CD14-positive monocyte (primary cell): ENCODE results near the gene HPCA. TPM values are rescaled to one million over a fixed set of nuclear protein-coding genes. Genes with fewer than 3 reads are reported as not detected.

Experiments
- DNase-seq, 3 donors: peaks; one replicate each; pipeline ENCODE4 v3.0.0-alpha.2; 2011 to 2022
- H2AFZ ChIP-seq: 2 replicates; pipeline ENCODE4 v1.6.0; 2012; ENCODE audit warnings: mild to moderate bottlenecking, low read depth, low read length, inconsistent platforms; ENCODE audit not compliant: insufficient read depth, poor library complexity, severe bottlenecking
- H3K27ac ChIP-seq, 2 donors: 1 replicate in 1 of 2; 2 replicates in 1 of 2; pipeline ENCODE4 v1.5.1; 2012 to 2013; ENCODE audit warnings: low read length in 2 of 2, control low read depth in 1 of 2, inconsistent platforms in 1 of 2, low read depth in 1 of 2, mild to moderate bottlenecking in 1 of 2
- H3K27me3 ChIP-seq, 2 donors: one replicate each; pipeline versions ENCODE4 v1.6.0 to v1.6.1; 2011 to 2013; ENCODE audit warnings: low read length in 2 of 2; ENCODE audit not compliant: control insufficient read depth in 2 of 2, insufficient read depth in 2 of 2
- H3K36me3 ChIP-seq, 2 donors: replicated peaks in 1 of 2; 1 replicate in 1 of 2; 2 replicates in 1 of 2; pipeline versions ENCODE4 v1.5.1 to v1.6.1; 2012 to 2013; ENCODE audit warnings: low read length in 2 of 2, control low read depth in 1 of 2, inconsistent platforms in 1 of 2, mild to moderate bottlenecking in 1 of 2; ENCODE audit not compliant: insufficient read depth in 2 of 2, control insufficient read depth in 1 of 2
- H3K4me1 ChIP-seq, 2 donors: 1 replicate in 1 of 2; 2 replicates in 1 of 2; pipeline versions ENCODE4 v1.5.1 to v1.6.1; 2012 to 2013; ENCODE audit warnings: low read length in 2 of 2, control low read depth in 1 of 2, inconsistent platforms in 1 of 2, mild to moderate bottlenecking in 1 of 2, moderate library complexity in 1 of 2; ENCODE audit not compliant: insufficient read depth in 2 of 2, control insufficient read depth in 1 of 2
- H3K4me2 ChIP-seq: replicated peaks from 2 replicates; pipeline ENCODE3; 2012; ENCODE audit warnings: low read length, moderate library complexity, mild to moderate bottlenecking; ENCODE audit not compliant: poor library complexity, severe bottlenecking; ENCODE audit errors: extremely low read depth
- H3K4me3 ChIP-seq, 3 experiments: fragments of 200-600 bp in 1 of 3; sonication (generic) in 1 of 3; replicated peaks in 1 of 3; 1 replicate in 2 of 3; 2 replicates in 1 of 3; pipeline ENCODE4 v1.5.1; 2011 to 2013; ENCODE audit warnings: low read length in 3 of 3, mild to moderate bottlenecking in 3 of 3, control low read depth in 2 of 3, low read depth in 2 of 3, inconsistent platforms in 1 of 3, moderate library complexity in 1 of 3
- H3K79me2 ChIP-seq: 2 replicates; pipeline ENCODE4 v1.6.0; 2012; ENCODE audit warnings: mild to moderate bottlenecking, control low read depth, inconsistent platforms, low read length, moderate library complexity; ENCODE audit not compliant: insufficient read depth
- H3K9ac ChIP-seq: 2 replicates; pipeline ENCODE4 v1.6.0; 2017; ENCODE audit warnings: low read length, mild to moderate bottlenecking; ENCODE audit not compliant: insufficient read depth, poor library complexity, severe bottlenecking
- H3K9me3 ChIP-seq, 2 donors: replicated peaks in 1 of 2; 1 replicate in 1 of 2; 2 replicates in 1 of 2; pipeline versions ENCODE4 v1.5.1 to v1.6.1; 2012 to 2013; ENCODE audit warnings: low read length in 2 of 2, control low read depth in 1 of 2; ENCODE audit not compliant: control insufficient read depth in 1 of 2, insufficient read depth in 1 of 2
- H4K20me1 ChIP-seq: 2 replicates; pipeline ENCODE4 v1.6.0; 2012; ENCODE audit warnings: mild to moderate bottlenecking, low read length, control low read depth, moderate library complexity; ENCODE audit not compliant: insufficient read depth
- H3K27ac Mint-ChIP-seq, 7 donors: one replicate each; pipeline ENCODE4 v1.8.0; 2020; ENCODE audit warnings: mild to moderate bottlenecking in 7 of 7, mixed read lengths in 7 of 7, moderate library complexity in 6 of 7, inconsistent platforms in 2 of 7
- H3K27me3 Mint-ChIP-seq, 3 donors: one replicate each; pipeline ENCODE4 v1.8.0; 2021 to 2022; ENCODE audit warnings: low read depth in 3 of 3, mild to moderate bottlenecking in 3 of 3, mixed read lengths in 3 of 3, moderate library complexity in 3 of 3, inconsistent platforms in 1 of 3
- H3K36me3 Mint-ChIP-seq, 2 donors: one replicate each; pipeline ENCODE4 v1.8.0; 2020; ENCODE audit warnings: mixed read lengths in 2 of 2, inconsistent platforms in 1 of 2, mild to moderate bottlenecking in 1 of 2
- H3K4me1 Mint-ChIP-seq: one replicate; pipeline ENCODE4 v1.8.0; 2020; ENCODE audit warnings: mild to moderate bottlenecking, mixed read lengths
- H3K4me3 Mint-ChIP-seq, 2 donors: one replicate each; pipeline ENCODE4 v1.8.0; 2020; ENCODE audit warnings: mild to moderate bottlenecking in 2 of 2, mixed read lengths in 2 of 2, moderate library complexity in 1 of 2
- H3K9me3 Mint-ChIP-seq, 7 donors: one replicate each; pipeline ENCODE4 v1.8.0; 2020 to 2022; ENCODE audit warnings: mixed read lengths in 7 of 7, mild to moderate bottlenecking in 6 of 7, moderate library complexity in 6 of 7, inconsistent platforms in 2 of 7
- CTCF ChIP-seq: fragments of 200-600 bp; IDR thresholded peaks from one replicate; pipeline ENCODE4 v1.8.0; 2022; ENCODE audit warnings: antibody characterized with exemption, mild to moderate bottlenecking
- whole genome bisulfite sequencing: methylation state at CpG from one replicate; pipeline ENCODE4 v1.1.5; 2013; ENCODE audit warnings: missing lambda C conversion rate; ENCODE audit not compliant: insufficient coverage; 5-methylcytosine and 5-hydroxymethylcytosine counted together
- intact Hi-C, 2 donors: fragments of 100-400 bp; cut with micrococcal nuclease; formaldehyde crosslinking; loops; one replicate each; pipeline versions ENCODE4 v1.15.0 to v1.15.1; 2023
- polyA plus RNA-seq, 3 donors: library from polyadenylated mRNA; depleted of rRNA in 1 of 3; unstranded in 2 of 3; stranded (reverse) in 1 of 3; fragments of 300-500 nt in 2 of 3; fragments of >200 nt in 1 of 3; fragmentation: Illumina TruSeq in 2 of 3; gene quantifications; 1 replicate in 2 of 3; 2 replicates in 1 of 3; pipeline ENCODE4 v1.2.3, GENCODE V29; 2012 to 2021

HPCA gene
- polyA plus RNA-seq, 3 donors, result not detected

- Histone ChIP-seq H3K27ac (no peak overlapping the region), H3K9ac (no peak overlapping the region)
- WGBS, result 70% methylated on average over 2 of the region's 3 CpGs
Observed at GRCh38 chr1:32933742-32934322, 47.5 kb downstream of the HPCA start.

GRCh38 chr1:32934535-32934934, 48.2 kb downstream of the HPCA start:
- no peak overlapping the region for H2AFZ ChIP-seq
- H3K4me2 ChIP-seq, result no peak overlapping the region
- peaks cover 55 to 67% of the 10 kb centered on the region in 2 donors for H3K36me3 Mint-ChIP-seq
- peaks cover 0 to 4% (median 0%) of the 10 kb centered on the region in 7 donors for H3K9me3 Mint-ChIP-seq
- H3K9me3 ChIP-seq, result no peaks in the 10 kb centered on the region
- H3K27ac ChIP-seq, result no peak overlapping the region
- 95% methylated on average over 8 of the region's 10 CpGs for WGBS
- H3K9ac ChIP-seq, result no peak overlapping the region
- TF ChIP-seq CTCF, result no peak
- H3K27ac Mint-ChIP-seq, result peak overlapping the region in 1 of 7 donors; percentile 42
- peaks cover 13% of the 10 kb centered on the region for H3K4me1 Mint-ChIP-seq
- intact Hi-C loops, result loop anchor here in 1 of 2 donors (5.0 to 10.0 kb wide), 3 partner anchors 73 to 150 kb away; partner anchors contain the start of gene AZIN2
- peaks cover 35 to 54% of the 10 kb centered on the region in 2 donors for H3K36me3 ChIP-seq
- H3K79me2 ChIP-seq, result no peaks in the 10 kb centered on the region
- H4K20me1 ChIP-seq, result peaks cover 77% of the 10 kb centered on the region
- H3K27me3 Mint-ChIP-seq, result peaks cover 0 to 3% (median 2%) of the 10 kb centered on the region in 3 donors
- H3K27me3 ChIP-seq, result no peaks in the 10 kb centered on the region
- DNase-seq, result no peak
- no peak overlapping the region for H3K4me3 ChIP-seq
- H3K4me3 Mint-ChIP-seq, result no peak overlapping the region
- peaks cover 7% of the 10 kb centered on the region in 2 donors for H3K4me1 ChIP-seq

More at GRCh38 chr1:32933742-32934322, 47.5 kb downstream of the HPCA start:
- Histone ChIP-seq H2AFZ (no peak overlapping the region), H4K20me1 (peaks cover 70% of the 10 kb centered on the region), H3K9me3 (no peaks in the 10 kb centered on the region), H3K4me3 (no peak overlapping the region), H3K36me3 (peaks cover 35 to 49% of the 10 kb centered on the region in 2 donors), H3K4me1 (peaks cover 0 to under 1% of the 10 kb centered on the region in 2 donors), H3K27me3 (no peaks in the 10 kb centered on the region), H3K79me2 (no peaks in the 10 kb centered on the region), H3K4me2 (no peak overlapping the region)
- Mint-ChIP-seq H3K27ac (peak overlapping the region in 3 of 7 donors; percentile 0 to 68 (median 11)), H3K4me3 (no peak overlapping the region), H3K36me3 (peaks cover 51 to 60% of the 10 kb centered on the region in 2 donors), H3K4me1 (peaks cover 7% of the 10 kb centered on the region), H3K9me3 (peaks cover 0 to 4% (median 0%) of the 10 kb centered on the region in 7 donors), H3K27me3 (peaks cover 0 to 2% (median 0%) of the 10 kb centered on the region in 3 donors)
- intact Hi-C loops, result loop anchor here (1.0 to 10.0 kb wide), 6 partner anchors 73 to 153 kb away; partner anchors contain the start of gene AZIN2 (in 1 of the 2)
- DNase-seq, result no peak
- peak; percentile 42 for TF ChIP-seq CTCF
